Adrenal gland (tissue), 12 donors: ENCODE results near the gene KIZ. TPM values are rescaled to one million over a fixed set of nuclear protein-coding genes. Genes with fewer than 3 reads are reported as not detected.

Experiments used
- DNase-seq, 7 donors: peaks; one replicate each; pipeline ENCODE4 v3.0.0-alpha.2; 2019 to 2020
- H3K27ac ChIP-seq, 5 donors: fragments of 200-600 bp; sonication (generic) in 4 of 5; 1 replicate in 3 of 5; 2 replicates in 2 of 5; pipeline versions ENCODE4 v1.5.1 to v1.8.0; 2016 to 2020; ENCODE audit warnings: mild to moderate bottlenecking in 1 of 5
- H3K27me3 ChIP-seq: fragments of 200-600 bp; 2 replicates; pipeline ENCODE4 v1.8.0; 2021
- H3K36me3 ChIP-seq, 2 donors: fragments of 200-600 bp; replicated peaks in 1 of 2; 1 replicate in 1 of 2; 2 replicates in 1 of 2; pipeline versions ENCODE4 v1.5.1 to v1.8.0; 2018 to 2022
- H3K4me1 ChIP-seq, 2 donors: fragments of 200-600 bp; replicated peaks in 1 of 2; 1 replicate in 1 of 2; 2 replicates in 1 of 2; pipeline versions ENCODE4 v1.5.1 to v1.8.0; 2018 to 2021
- H3K4me3 ChIP-seq, 4 donors: fragments of 200-600 bp; sonication (generic) in 3 of 4; one replicate each; pipeline ENCODE4 v1.5.1; 2016 to 2018
- H3K9me3 ChIP-seq, 3 donors: fragments of 200-600 bp; sonication (generic) in 1 of 3; replicated peaks in 1 of 3; 1 replicate in 2 of 3; 2 replicates in 1 of 3; pipeline versions ENCODE4 v1.5.1 to v1.8.0; 2016 to 2021
- CTCF ChIP-seq, 6 experiments: fragments of 450-650 bp in 4 of 6; fragments of 200-600 bp in 2 of 6; sonication (generic) in 1 of 6; IDR thresholded peaks; 1 replicate in 5 of 6; 2 replicates in 1 of 6; pipeline versions ENCODE4 v1.5.1 to v1.8.0; 2016 to 2021; ENCODE audit warnings: antibody characterized with exemption in 6 of 6, mild to moderate bottlenecking in 2 of 6, moderate library complexity in 1 of 6
- POLR2A ChIP-seq, 2 donors: fragments of 450-650 bp; IDR thresholded peaks; one replicate each; pipeline ENCODE4 v1.6.1; 2017; ENCODE audit warnings: antibody characterized with exemption in 2 of 2, mild to moderate bottlenecking in 2 of 2, moderate library complexity in 1 of 2
- WGBS, 4 donors: extraction: QIAGEN DNeasy Blood & Tissue Kit in 2 of 4; methylation state at CpG; one replicate each; pipeline versions ENCODE4 v1.1.5 to v1.1.7; 2013 to 2017; 5-methylcytosine and 5-hydroxymethylcytosine counted together
- intact Hi-C, 2 donors: fragments of 100-400 bp; cut with DNase I; formaldehyde crosslinking; loops; one replicate each; pipeline versions ENCODE4 v1.14.1 to v1.15.0; 2022 to 2023
- polyA plus RNA-seq, 3 donors: library from polyadenylated mRNA; stranded (reverse); fragments of 200-250 nt in 2 of 3; fragments of 350-450 nt in 1 of 3; fragmentation: Illumina TruSeq in 1 of 3; extraction: RNeasy Lipid Tissue Mini Kit (QIAGEN cat#74804) in 1 of 3; gene quantifications; one replicate each; pipeline ENCODE4 v1.2.3, GENCODE V29; 2013 to 2014
- total RNA-seq, 9 donors: library from RNA; depleted of rRNA in 4 of 9; stranded (reverse); fragments of >200 nt in 4 of 9; fragments of 120-200 nt in 1 of 9; fragmentation: NEBNext Ultra II Directional in 1 of 9; extraction: Animal tissue kit (Norgen Biotek cat#: 25700) in 1 of 9; gene quantifications; one replicate each; pipeline versions ENCODE4 v1.1.0 to v1.2.4, GENCODE V29; 2013 to 2023
- donor health status: healthy with polysubstance abuse.
- donor health status: Bipolar disorder and iron deficiency.
- donor health status: DM: yes; HTN: yes; CAD: no.
- donor health status: DM: no; HTN: no; CAD: no.
- donor health status: DM: no; HTN: no; CAD: no.
- donor health status: DM: yes; HTN: yes; CAD: no.

The KIZ gene
- total and polyA plus RNA-seq, 12 donors, result 10.4 to 62.9 (median 15.3) TPM

GRCh38 chr20:21134883-21135493, 9.1 kb downstream of the KIZ start:
- DNase-seq, result no peak
- TF ChIP-seq POLR2A (IDR thresholded peaks at IDR 0.05), result no peak
- no peak for TF ChIP-seq CTCF (IDR thresholded peaks at IDR 0.05)
- Histone ChIP-seq H3K4me1 (no peaks in the 10 kb centered on the region), H3K4me3 (no peak overlapping the region), H3K9me3 (no peaks in the 10 kb centered on the region), H3K27me3 (no peaks in the 10 kb centered on the region), H3K27ac (no peak overlapping the region), H3K36me3 (peaks cover 0 to 8% of the 10 kb centered on the region in 2 donors)
- WGBS, 4 donors, result 94 to 96% (median 95%) methylated on average over 10 of the region's 10 CpGs
- intact Hi-C loops, result no loop called here

DNA sequence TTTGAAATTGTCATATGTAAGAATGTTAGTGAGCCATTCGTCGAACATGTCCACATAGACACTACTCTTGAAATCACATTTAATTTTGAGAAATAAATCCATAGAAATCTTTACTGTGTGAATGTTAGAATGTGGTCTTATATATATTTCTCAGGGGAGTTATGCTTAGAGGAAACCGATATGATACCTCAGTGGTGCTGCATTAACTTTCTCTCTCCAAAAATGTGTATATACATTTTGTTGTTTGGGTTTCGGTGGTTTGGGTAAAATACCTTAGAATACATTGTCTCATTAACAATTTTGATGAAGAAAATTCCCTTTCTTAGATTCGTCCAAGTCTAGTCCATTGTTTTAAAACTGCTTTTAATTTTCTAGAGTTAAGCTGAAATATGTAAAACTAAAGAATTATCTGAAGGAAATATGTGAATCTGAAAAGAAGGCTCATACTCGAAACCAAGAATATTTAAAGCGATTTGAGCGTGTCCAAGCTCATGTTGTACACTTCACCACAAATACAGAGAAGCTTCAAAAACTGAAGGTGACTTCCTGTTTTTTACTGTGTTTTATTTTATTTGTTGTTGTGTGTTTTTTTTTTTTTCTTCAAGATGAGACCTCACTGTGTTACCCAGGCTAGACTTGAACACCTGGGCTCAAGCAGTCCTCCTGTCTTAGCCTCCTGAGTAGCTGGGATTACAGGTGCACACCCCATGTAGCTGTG, 10.3 kb downstream of the KIZ start:
- H3K36me3 ChIP-seq, result peaks cover 0 to 8% of the 10 kb centered on the region in 2 donors
- TF ChIP-seq POLR2A (IDR thresholded peaks at IDR 0.05) (no peak), CTCF (IDR thresholded peaks at IDR 0.05) (no peak)
- intact Hi-C loops, result no loop called here

DNA sequence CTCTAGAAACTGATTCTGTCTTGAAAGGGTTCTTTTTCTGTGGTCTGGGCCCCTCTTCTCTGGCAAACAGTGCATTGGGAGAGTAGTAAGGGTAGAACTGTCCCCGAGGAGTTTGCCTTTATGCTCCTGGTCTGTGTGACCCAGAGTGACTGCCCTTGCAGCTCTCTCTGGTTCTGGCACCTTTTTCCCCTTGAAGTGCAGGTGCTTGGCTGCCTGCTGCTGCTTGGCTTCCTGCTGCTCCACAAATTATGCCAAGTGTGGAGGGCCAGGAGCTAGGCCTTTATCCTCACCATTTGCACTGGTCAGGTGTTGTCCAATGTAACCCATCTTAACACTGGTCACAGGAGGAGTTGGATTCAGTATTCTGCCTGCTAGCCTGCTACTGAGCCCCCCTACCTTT, 11.2 kb downstream of the KIZ start:
- Histone ChIP-seq H3K27me3 (no peaks in the 10 kb centered on the region), H3K36me3 (peaks cover 0 to 8% of the 10 kb centered on the region in 2 donors), H3K27ac (no peak overlapping the region), H3K4me3 (no peak overlapping the region), H3K4me1 (no peaks in the 10 kb centered on the region), H3K9me3 (no peaks in the 10 kb centered on the region)
- DNase-seq, result no peak
- TF ChIP-seq CTCF (IDR thresholded peaks at IDR 0.05), result no peak
- TF ChIP-seq POLR2A (IDR thresholded peaks at IDR 0.05), result no peak
- 75 to 100% (median 88%) methylated on average over 1 of the region's 1 CpG for WGBS, 4 donors
- intact Hi-C loops, result no loop called here

More for the DNA sequence above, 10.3 kb downstream of the KIZ start:
- WGBS, 4 donors, result 93 to 96% (median 95%) methylated on average over 8 of the region's 8 CpGs
- Histone ChIP-seq H3K4me3 (no peak overlapping the region), H3K9me3 (no peaks in the 10 kb centered on the region), H3K27ac (no peak overlapping the region), H3K27me3 (no peaks in the 10 kb centered on the region), H3K4me1 (no peaks in the 10 kb centered on the region)
- no peak for DNase-seq

GRCh38 chr20:21139881-21140566, 14.1 kb downstream of the KIZ start:
- no peaks in the 10 kb centered on the region for H3K9me3 ChIP-seq
- H3K4me1 ChIP-seq, result no peaks in the 10 kb centered on the region
- intact Hi-C loops, result no loop called here
- H3K27me3 ChIP-seq, result no peaks in the 10 kb centered on the region
- H3K36me3 ChIP-seq, result peaks cover 0 to 8% of the 10 kb centered on the region in 2 donors
- no peak for DNase-seq
- H3K27ac ChIP-seq, result no peak overlapping the region
- 60 to 94% (median 85%) methylated on average over 3 of the region's 3 CpGs for WGBS, 4 donors
- no peak for TF ChIP-seq POLR2A (IDR thresholded peaks at IDR 0.05)
- TF ChIP-seq CTCF (IDR thresholded peaks at IDR 0.05), result no peak
- no peak overlapping the region for H3K4me3 ChIP-seq
